Esophagus muscularis mucosa (tissue), 4 donors: ENCODE results near the gene BTBD9. TPM values are rescaled to one million over a fixed set of nuclear protein-coding genes. Genes with fewer than 3 reads are reported as not detected.

ENCODE experiments used
- DNase-seq: peaks from one replicate; pipeline ENCODE4 v3.0.0-alpha.2; 2017; ENCODE audit errors: extremely low spot score
- H3K27ac ChIP-seq, 4 donors: fragments of 200-600 bp; sonication (generic); replicated peaks in 1 of 4; 1 replicate in 3 of 4; 2 replicates in 1 of 4; pipeline ENCODE4 v1.5.1; 2016 to 2019; ENCODE audit warnings: mild to moderate bottlenecking in 1 of 4
- H3K27me3 ChIP-seq, 4 donors: fragments of 200-600 bp; sonication (generic); one replicate each; pipeline versions ENCODE4 v1.5.1 to v1.6.0; 2016 to 2019
- H3K36me3 ChIP-seq, 4 donors: fragments of 200-600 bp; sonication (generic); one replicate each; pipeline ENCODE4 v1.5.1; 2016 to 2019
- H3K4me1 ChIP-seq, 4 donors: fragments of 200-600 bp; sonication (generic); one replicate each; pipeline ENCODE4 v1.5.1; 2016 to 2019
- H3K4me3 ChIP-seq, 4 donors: fragments of 200-600 bp; sonication (generic); 1 replicate in 2 of 4; 2 replicates in 2 of 4; pipeline ENCODE4 v1.5.1; 2016 to 2019; ENCODE audit warnings: mild to moderate bottlenecking in 4 of 4, moderate library complexity in 1 of 4
- H3K9me3 ChIP-seq, 4 donors: fragments of 200-600 bp; sonication (generic); 1 replicate in 3 of 4; 2 replicates in 1 of 4; pipeline ENCODE4 v1.5.1; 2016 to 2019
- CTCF ChIP-seq, 3 experiments: fragments of 200-600 bp in 2 of 3; fragments of 450-650 bp in 1 of 3; sonication (generic) in 2 of 3; IDR thresholded peaks; one replicate each; pipeline ENCODE4 v1.5.1; 2017 to 2019; ENCODE audit warnings: antibody characterized with exemption in 3 of 3, mild to moderate bottlenecking in 2 of 3, moderate library complexity in 1 of 3
- EP300 ChIP-seq: sonication (generic); formaldehyde crosslinking; IDR thresholded peaks from one replicate; pipeline ENCODE4 v1.6.1; 2017; ENCODE audit warnings: antibody characterized with exemption
- POLR2A ChIP-seq: fragments of 450-650 bp; IDR thresholded peaks from one replicate; pipeline ENCODE4 v1.6.1; 2017; ENCODE audit warnings: antibody characterized with exemption, moderate library complexity, mild to moderate bottlenecking, low read depth
- POLR2AphosphoS5 ChIP-seq, 2 donors: sonication (generic); formaldehyde crosslinking; IDR thresholded peaks; one replicate each; pipeline ENCODE4 v1.6.1; 2017; ENCODE audit warnings: antibody characterized with exemption in 2 of 2
- WGBS: methylation state at CpG from one replicate; pipeline ENCODE4 v1.1.5; 2018; 5-methylcytosine and 5-hydroxymethylcytosine counted together
- intact Hi-C: fragments of 100-400 bp; cut with DNase I; formaldehyde crosslinking; loops from one replicate; pipeline ENCODE4 v1.15.1; 2023
- total RNA-seq, 4 donors: library from RNA; depleted of rRNA; stranded (reverse); fragments of >200 nt; gene quantifications; one replicate each; pipeline versions ENCODE4 v1.1.0 to v1.2.1, GENCODE V29; 2016

The BTBD9 gene
- total RNA-seq, 4 donors from 2014 or later = 9.4 to 14.1 (median 11.2) TPM

GRCh38 chr6:38168126-38168525 lies 471.6 kb downstream of the BTBD9 start:
- Histone ChIP-seq H3K4me1 (peaks cover 0 to 7% (median 3%) of the 10 kb centered on the region in 4 donors), H3K27ac (no peak overlapping the region), H3K36me3 (peaks cover 0 to 3% (median 0%) of the 10 kb centered on the region in 4 donors), H3K27me3 (no peaks in the 10 kb centered on the region), H3K9me3 (no peaks in the 10 kb centered on the region), H3K4me3 (no peak overlapping the region)
- DNase-seq = no peak
- intact Hi-C loops = no loop called here
- WGBS = 94% methylated on average over 9 of the region's 13 CpGs
- TF ChIP-seq CTCF (IDR thresholded peaks at IDR 0.05) (no peak), POLR2A (no peak), POLR2AphosphoS5 (IDR thresholded peaks at IDR 0.05) (no peak), EP300 (no peak)

GRCh38 chr6:38167598-38167997 lies 472.1 kb downstream of the BTBD9 start:
- DNase-seq = no peak
- WGBS = 87% methylated on average over 7 of the region's 11 CpGs

GRCh38 chr6:38166411-38167240 lies 473.1 kb downstream of the BTBD9 start:
- H3K36me3 ChIP-seq = no peaks in the 10 kb centered on the region
- H3K9me3 ChIP-seq = no peaks in the 10 kb centered on the region
- no peaks in the 10 kb centered on the region for H3K27me3 ChIP-seq
- WGBS = 85% methylated on average over 22 of the region's 32 CpGs
- no peak for TF ChIP-seq CTCF (IDR thresholded peaks at IDR 0.05)
- no peak for TF ChIP-seq POLR2A
- TF ChIP-seq EP300 = no peak
- TF ChIP-seq POLR2AphosphoS5 (IDR thresholded peaks at IDR 0.05) = no peak
- no peak for DNase-seq
- no peak overlapping the region for H3K27ac ChIP-seq
- no peak overlapping the region for H3K4me3 ChIP-seq
- H3K4me1 ChIP-seq = peaks cover 0 to 7% (median 3%) of the 10 kb centered on the region in 4 donors
- intact Hi-C loops = no loop called here

More at GRCh38 chr6:38167598-38167997, 472.1 kb downstream of the BTBD9 start:
- no peaks in the 10 kb centered on the region for H3K36me3 ChIP-seq
- intact Hi-C loops = no loop called here
- no peak overlapping the region for H3K27ac ChIP-seq
- no peaks in the 10 kb centered on the region for H3K27me3 ChIP-seq
- peaks cover 0 to 7% (median 3%) of the 10 kb centered on the region in 4 donors for H3K4me1 ChIP-seq
- no peak overlapping the region for H3K4me3 ChIP-seq
- no peak for TF ChIP-seq POLR2AphosphoS5 (IDR thresholded peaks at IDR 0.05)
- TF ChIP-seq CTCF (IDR thresholded peaks at IDR 0.05) = no peak
- no peak for TF ChIP-seq POLR2A
- TF ChIP-seq EP300 = no peak
- no peaks in the 10 kb centered on the region for H3K9me3 ChIP-seq

GRCh38 chr6:38164671-38165108 lies 475.0 kb downstream of the BTBD9 start:
- DNase-seq = no peak

More at GRCh38 chr6:38164671-38165108, 475.0 kb downstream of the BTBD9 start:
- peaks cover 0 to 7% (median 3%) of the 10 kb centered on the region in 4 donors for H3K4me1 ChIP-seq
- TF ChIP-seq POLR2A = no peak
- no peak for TF ChIP-seq POLR2AphosphoS5 (IDR thresholded peaks at IDR 0.05)
- TF ChIP-seq EP300 = no peak
- TF ChIP-seq CTCF (IDR thresholded peaks at IDR 0.05) = no peak
- H3K9me3 ChIP-seq = no peaks in the 10 kb centered on the region
- intact Hi-C loops = no loop called here
- WGBS = 96% methylated on average over 14 of the region's 14 CpGs
- H3K4me3 ChIP-seq = no peak overlapping the region
- no peaks in the 10 kb centered on the region for H3K27me3 ChIP-seq
- H3K27ac ChIP-seq = no peak overlapping the region
- H3K36me3 ChIP-seq = peaks cover 0 to 6% (median 2%) of the 10 kb centered on the region in 4 donors
